ENCODE results near the gene GANAB. TPM values are rescaled to one million over a fixed set of nuclear protein-coding genes. Genes with fewer than 3 reads are reported as not detected.

Gene GANAB
- total and polyA plus RNA-seq, 2 of the 13 experiments (the other 11 are each of a cell fraction or from before 2014, with no cell fraction given): 99.5 to 234 TPM

DNA sequence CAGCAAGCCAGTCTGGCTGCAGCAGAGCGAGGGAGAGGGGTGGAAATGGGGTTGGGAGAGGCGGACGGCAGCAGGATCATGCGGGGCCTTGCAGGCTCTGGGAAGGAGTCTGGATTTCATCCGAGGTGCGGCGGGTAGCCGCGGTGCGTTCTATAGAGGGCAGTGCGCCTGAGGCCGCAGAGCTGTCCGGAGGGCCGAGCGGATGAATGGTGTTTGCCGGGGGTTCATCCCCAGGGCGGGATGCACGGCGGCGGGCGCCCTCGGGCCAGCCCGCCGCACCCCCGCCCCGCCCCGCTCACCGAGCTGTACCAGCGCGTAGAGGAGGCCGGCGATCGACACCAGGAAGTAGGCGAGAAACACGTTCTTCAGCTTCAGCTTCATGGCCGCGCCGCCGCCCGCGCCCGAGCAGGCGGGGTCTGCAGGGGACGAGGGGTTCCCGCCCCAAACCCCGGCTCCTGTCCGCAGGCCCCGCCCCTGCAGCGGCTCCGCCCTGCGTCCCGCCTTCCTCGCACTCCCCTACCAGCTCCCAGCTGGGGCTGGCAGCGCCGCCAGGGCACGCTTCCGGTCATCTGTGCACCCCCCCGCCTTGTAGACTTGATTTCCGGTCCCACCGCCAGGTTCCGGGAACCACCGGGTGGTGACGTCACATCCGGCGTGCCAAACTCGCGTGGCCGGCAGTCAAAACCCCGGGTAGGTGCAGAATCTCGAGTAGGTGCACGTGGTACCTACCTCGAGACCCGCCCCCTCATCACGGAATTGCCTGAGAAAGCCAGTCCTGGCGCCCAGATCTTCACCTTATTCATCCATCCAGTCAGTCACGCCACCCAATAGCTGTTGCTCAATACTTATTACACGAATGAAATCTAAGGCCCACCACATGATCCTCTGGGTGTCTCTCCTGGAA lies 24.6 kb downstream of the GANAB start, which contains the start of gene B3GAT3 (continued):
- TF ChIP-seq FOXC1 (CRISPR knock-in tag; IDR thresholded peaks at IDR 0.05; ENCODE audit: borderline replicate concordance): peak; percentile 96
- TF ChIP-seq ZNF274 (CRISPR knock-in tag; IDR thresholded peaks at IDR 0.05): peak; percentile 88
- TF ChIP-seq CREM (IDR thresholded peaks at IDR 0.05): peak; percentile 96
- TF ChIP-seq CREM (CRISPR knock-in tag; IDR thresholded peaks at IDR 0.05): peak; percentile 70; the same call in 1 of the 2 replicates
- TF ChIP-seq ZMYM4 (CRISPR knock-in tag; IDR thresholded peaks at IDR 0.05): peak; percentile 81; the same call in 1 of the 2 replicates
- peak; percentile 88 for TF ChIP-seq IKZF4 (CRISPR knock-in tag; IDR thresholded peaks at IDR 0.05; ENCODE audit: borderline replicate concordance, low read depth, not compliant biosample characterization)
- 0 out of 2 replicates have a peak, but pooled peaks have one; percentile 23 for TF ChIP-seq ZNF225 (CRISPR knock-in tag; IDR thresholded peaks at IDR 0.05)
- peak; percentile 84; the same call in 1 of the 2 replicates for TF ChIP-seq ZNF598 (CRISPR knock-in tag; IDR thresholded peaks at IDR 0.05; ENCODE audit: borderline replicate concordance)
- TF ChIP-seq YEATS4 (CRISPR knock-in tag; IDR thresholded peaks at IDR 0.05; ENCODE audit: borderline replicate concordance): peak; percentile 79; the same call in 1 of the 2 replicates
- no peak for TF ChIP-seq NAIF1 (CRISPR knock-in tag; IDR thresholded peaks at IDR 0.05; ENCODE audit: borderline replicate concordance)
- TF ChIP-seq HNRNPLL (IDR thresholded peaks at IDR 0.05; ENCODE audit: low read depth, low read length, poor library complexity, severe bottlenecking): peak; percentile 71
- peak; percentile 64; the same call in 1 of the 2 replicates for TF ChIP-seq KMT2B (CRISPR knock-in tag; IDR thresholded peaks at IDR 0.05)
- 0 out of 2 replicates have a peak, but pooled peaks have one; percentile 29 for TF ChIP-seq ZBTB7A (CRISPR knock-in tag; IDR thresholded peaks at IDR 0.05)
- TF ChIP-seq DR1 (CRISPR knock-in tag; IDR thresholded peaks at IDR 0.05): peak; percentile 67; the same call in 1 of the 2 replicates
- peak; percentile 31 for TF ChIP-seq ZEB1 (IDR thresholded peaks at IDR 0.05; ENCODE audit: insufficient replicate concordance, low read depth)
- TF ChIP-seq ARNT2 (CRISPR knock-in tag; IDR thresholded peaks at IDR 0.05; ENCODE audit: low read depth): no peak
- peak; percentile 76; the same call in 1 of the 2 replicates for TF ChIP-seq KLF12 (CRISPR knock-in tag; IDR thresholded peaks at IDR 0.05; ENCODE audit: borderline replicate concordance)
- peak; percentile 70; the same call in 1 of the 2 replicates for TF ChIP-seq ZNF124 (CRISPR knock-in tag; IDR thresholded peaks at IDR 0.05)
- TF ChIP-seq ZNF180 (CRISPR knock-in tag; IDR thresholded peaks at IDR 0.05; ENCODE audit: borderline replicate concordance, low read depth): 0 out of 2 replicates have a peak, but pooled peaks have one; percentile 22
- TF ChIP-seq ZBTB3 (CRISPR knock-in tag; IDR thresholded peaks at IDR 0.05; ENCODE audit: borderline replicate concordance, low read depth): peak; percentile 93; the same call in 1 of the 2 replicates
- no peak for TF ChIP-seq CENPT (CRISPR knock-in tag; IDR thresholded peaks at IDR 0.05; ENCODE audit: low read depth)
- 0 out of 2 replicates have a peak, but pooled peaks have one; percentile 39 for TF ChIP-seq ZNF546 (CRISPR knock-in tag; conservative IDR thresholded peaks at IDR 0.05)
- TF ChIP-seq, protein P1, sequence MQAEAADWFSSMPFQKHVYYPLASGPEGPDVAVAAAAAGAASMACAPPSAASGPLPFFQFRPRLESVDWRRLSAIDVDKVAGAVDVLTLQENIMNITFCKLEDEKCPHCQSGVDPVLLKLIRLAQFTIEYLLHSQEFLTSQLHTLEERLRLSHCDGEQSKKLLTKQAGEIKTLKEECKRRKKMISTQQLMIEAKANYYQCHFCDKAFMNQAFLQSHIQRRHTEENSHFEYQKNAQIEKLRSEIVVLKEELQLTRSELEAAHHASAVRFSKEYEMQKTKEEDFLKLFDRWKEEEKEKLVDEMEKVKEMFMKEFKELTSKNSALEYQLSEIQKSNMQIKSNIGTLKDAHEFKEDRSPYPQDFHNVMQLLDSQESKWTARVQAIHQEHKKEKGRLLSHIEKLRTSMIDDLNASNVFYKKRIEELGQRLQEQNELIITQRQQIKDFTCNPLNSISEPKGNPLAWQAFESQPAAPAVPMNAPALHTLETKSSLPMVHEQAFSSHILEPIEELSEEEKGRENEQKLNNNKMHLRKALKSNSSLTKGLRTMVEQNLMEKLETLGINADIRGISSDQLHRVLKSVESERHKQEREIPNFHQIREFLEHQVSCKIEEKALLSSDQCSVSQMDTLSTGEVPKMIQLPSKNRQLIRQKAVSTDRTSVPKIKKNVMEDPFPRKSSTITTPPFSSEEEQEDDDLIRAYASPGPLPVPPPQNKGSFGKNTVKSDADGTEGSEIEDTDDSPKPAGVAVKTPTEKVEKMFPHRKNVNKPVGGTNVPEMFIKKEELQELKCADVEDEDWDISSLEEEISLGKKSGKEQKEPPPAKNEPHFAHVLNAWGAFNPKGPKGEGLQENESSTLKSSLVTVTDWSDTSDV (CRISPR knock-in tag; IDR thresholded peaks at IDR 0.05): no peak
- TF ChIP-seq ZNF143 (CRISPR knock-in tag; IDR thresholded peaks at IDR 0.05): peak; percentile 50; the same call in 1 of the 2 replicates
